Measurements from ENCODE around the gene BNC2. TPM values are rescaled to one million over a fixed set of nuclear protein-coding genes. Genes with fewer than 3 reads are reported as not detected.

The BNC2 gene
- total RNA-seq, 1 experiment from 2014 or later, result 0.20 TPM

DNA sequence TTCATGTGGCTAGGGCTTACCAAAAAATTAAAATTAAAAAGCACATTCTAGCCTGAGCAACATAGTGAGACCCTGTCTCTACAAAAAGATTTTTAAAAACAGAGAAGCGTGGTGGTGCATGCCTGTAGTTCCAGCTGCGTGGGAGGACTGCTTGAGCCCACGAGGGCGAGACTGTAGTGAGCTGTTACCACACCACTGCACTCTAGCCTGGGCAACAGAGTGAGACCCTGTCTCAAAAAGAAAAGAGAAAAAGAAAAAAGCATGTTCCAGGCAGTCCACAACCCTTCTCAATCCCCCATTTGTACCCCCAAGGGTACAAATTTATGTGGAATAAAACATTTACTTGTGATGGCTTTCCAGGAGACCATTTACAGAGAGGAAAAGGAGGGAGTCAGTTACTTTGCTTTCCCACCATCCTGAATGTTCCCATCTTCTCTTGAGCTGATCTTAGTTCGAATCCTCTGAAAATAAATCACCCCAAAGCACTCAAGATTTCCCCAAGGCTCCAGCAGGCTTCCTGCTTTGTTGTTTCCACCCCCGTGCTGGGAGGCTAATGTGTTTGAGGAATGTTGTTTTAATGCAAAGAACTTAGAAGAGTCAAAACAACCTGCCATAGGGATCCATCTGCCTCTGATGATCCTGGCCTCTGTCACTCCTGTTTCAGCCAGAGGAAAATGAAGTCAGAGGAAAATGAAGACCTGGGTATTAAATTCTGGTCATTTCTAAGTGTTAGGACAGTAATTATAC, 384.7 kb downstream of the BNC2 start:
- H3K9me3 Mint-ChIP-seq (ENCODE audit: unreplicated experiment), result no peaks in the 10 kb centered on the region
- H3K9me3 ChIP-seq, result no peaks in the 10 kb centered on the region
- H3K36me3 Mint-ChIP-seq (ENCODE audit: insufficient read depth, unreplicated experiment), result no peaks in the 10 kb centered on the region
- no peak overlapping the region for H3K4me3 Mint-ChIP-seq (ENCODE audit: unreplicated experiment)
- no TSS peak for BruUV-seq (replicated peaks)
- H3K27me3 Mint-ChIP-seq (ENCODE audit: insufficient read depth, unreplicated experiment), result peaks cover 2% of the 10 kb centered on the region
- H3K36me3 ChIP-seq (ENCODE audit: control insufficient read depth, insufficient read depth, low read length), result no peaks in the 10 kb centered on the region
- no peak for DNase-seq
- intact Hi-C loops (cut with micrococcal nuclease; ENCODE audit: unreplicated experiment), result no loop called here
- CTCF ChIA-PET, result no interaction called here
- H3K27ac Mint-ChIP-seq (ENCODE audit: unreplicated experiment), result no peak overlapping the region
- no peak overlapping the region for H3K4me3 ChIP-seq (ENCODE audit: low read depth, low read length)
- H3K4me1 ChIP-seq, result no peaks in the 10 kb centered on the region
- H3K4me1 Mint-ChIP-seq (ENCODE audit: low read depth, unreplicated experiment), result no peaks in the 10 kb centered on the region
- H3K27me3 ChIP-seq (replicated peaks; ENCODE audit: control insufficient read depth, insufficient read depth, low read length), result no peaks in the 10 kb centered on the region
- TF ChIP-seq, protein P1, sequence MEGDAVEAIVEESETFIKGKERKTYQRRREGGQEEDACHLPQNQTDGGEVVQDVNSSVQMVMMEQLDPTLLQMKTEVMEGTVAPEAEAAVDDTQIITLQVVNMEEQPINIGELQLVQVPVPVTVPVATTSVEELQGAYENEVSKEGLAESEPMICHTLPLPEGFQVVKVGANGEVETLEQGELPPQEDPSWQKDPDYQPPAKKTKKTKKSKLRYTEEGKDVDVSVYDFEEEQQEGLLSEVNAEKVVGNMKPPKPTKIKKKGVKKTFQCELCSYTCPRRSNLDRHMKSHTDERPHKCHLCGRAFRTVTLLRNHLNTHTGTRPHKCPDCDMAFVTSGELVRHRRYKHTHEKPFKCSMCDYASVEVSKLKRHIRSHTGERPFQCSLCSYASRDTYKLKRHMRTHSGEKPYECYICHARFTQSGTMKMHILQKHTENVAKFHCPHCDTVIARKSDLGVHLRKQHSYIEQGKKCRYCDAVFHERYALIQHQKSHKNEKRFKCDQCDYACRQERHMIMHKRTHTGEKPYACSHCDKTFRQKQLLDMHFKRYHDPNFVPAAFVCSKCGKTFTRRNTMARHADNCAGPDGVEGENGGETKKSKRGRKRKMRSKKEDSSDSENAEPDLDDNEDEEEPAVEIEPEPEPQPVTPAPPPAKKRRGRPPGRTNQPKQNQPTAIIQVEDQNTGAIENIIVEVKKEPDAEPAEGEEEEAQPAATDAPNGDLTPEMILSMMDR (IDR thresholded peaks at IDR 0.05; ENCODE audit: insufficient read depth in 1 of 2, low read depth in 1 of 2, low read length in 1 of 2, severe bottlenecking in 1 of 2, unreplicated experiment in 1 of 2), result no peak
- POLR2A ChIA-PET, result no interaction called here

DNA sequence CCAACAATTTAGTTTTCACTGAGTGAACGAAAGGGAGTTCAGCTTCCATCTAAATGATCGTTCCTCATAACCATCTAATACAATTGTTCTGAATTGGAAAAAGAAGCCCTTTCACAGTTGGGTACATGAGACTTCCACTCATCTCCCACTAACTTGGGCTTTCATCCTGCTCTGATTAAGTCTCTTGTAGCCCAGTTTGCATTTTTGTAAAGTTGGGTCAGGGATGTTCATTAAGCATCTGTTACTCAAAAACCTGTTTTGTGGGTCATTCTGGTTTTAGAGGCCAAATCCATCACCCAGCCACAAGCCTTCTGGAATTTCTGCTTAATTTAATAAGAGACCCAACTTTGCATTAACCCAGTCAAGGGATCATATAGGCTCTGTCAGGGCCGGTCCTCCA, 385.3 kb downstream of the BNC2 start:
- CTCF ChIA-PET, result no interaction called here
- POLR2A ChIA-PET, result no interaction called here

DNA sequence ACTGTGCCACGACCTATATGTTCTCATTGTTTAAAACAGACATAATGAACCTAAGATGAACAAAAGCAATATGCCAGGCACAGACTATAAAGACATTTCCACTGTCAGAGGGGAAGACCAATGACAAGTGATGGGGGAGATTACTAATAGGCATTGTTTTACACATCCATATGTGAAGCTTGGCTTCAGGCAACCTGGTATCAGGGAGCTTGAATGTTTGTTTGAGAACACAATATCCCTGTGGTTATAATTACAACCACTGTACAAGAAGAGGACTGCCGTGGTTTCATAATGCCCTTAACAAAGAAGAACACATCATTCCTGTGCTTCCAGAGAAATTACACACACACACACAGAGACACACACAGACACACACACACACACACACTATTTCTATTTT, 385.7 kb downstream of the BNC2 start:
- Mint-ChIP-seq H3K27ac (ENCODE audit: unreplicated experiment) (no peak overlapping the region), H3K27me3 (ENCODE audit: insufficient read depth, unreplicated experiment) (no peaks in the 10 kb centered on the region), H3K36me3 (ENCODE audit: insufficient read depth, unreplicated experiment) (no peaks in the 10 kb centered on the region), H3K4me1 (ENCODE audit: low read depth, unreplicated experiment) (no peaks in the 10 kb centered on the region), H3K4me3 (ENCODE audit: unreplicated experiment) (no peak overlapping the region), H3K9me3 (ENCODE audit: unreplicated experiment) (no peaks in the 10 kb centered on the region)
- DNase-seq, result no peak
- ChIA-PET CTCF (no interaction called here), POLR2A (no interaction called here)
- H3K9me3 ChIP-seq, result no peaks in the 10 kb centered on the region
- no peaks in the 10 kb centered on the region for H3K27me3 ChIP-seq (replicated peaks; ENCODE audit: control insufficient read depth, insufficient read depth, low read length)
- H3K4me3 ChIP-seq (ENCODE audit: low read depth, low read length), result no peak overlapping the region
- TF ChIP-seq, protein P1 (IDR thresholded peaks at IDR 0.05; ENCODE audit: insufficient read depth in 1 of 2, low read depth in 1 of 2, low read length in 1 of 2, severe bottlenecking in 1 of 2, unreplicated experiment in 1 of 2), result no peak
- no TSS peak for BruUV-seq (replicated peaks)
- intact Hi-C loops (cut with micrococcal nuclease; ENCODE audit: unreplicated experiment), result no loop called here
- no peaks in the 10 kb centered on the region for H3K4me1 ChIP-seq
- no peaks in the 10 kb centered on the region for H3K36me3 ChIP-seq (ENCODE audit: control insufficient read depth, insufficient read depth, low read length)

More for the DNA sequence above, 385.3 kb downstream of the BNC2 start:
- intact Hi-C loops (cut with micrococcal nuclease; ENCODE audit: unreplicated experiment), result no loop called here
- BruUV-seq (replicated peaks), result no TSS peak
- Histone ChIP-seq H3K4me3 (ENCODE audit: low read depth, low read length) (no peak overlapping the region), H3K9me3 (no peaks in the 10 kb centered on the region), H3K36me3 (ENCODE audit: control insufficient read depth, insufficient read depth, low read length) (no peaks in the 10 kb centered on the region), H3K27me3 (replicated peaks; ENCODE audit: control insufficient read depth, insufficient read depth, low read length) (no peaks in the 10 kb centered on the region), H3K4me1 (no peaks in the 10 kb centered on the region)
- H3K27me3 Mint-ChIP-seq (ENCODE audit: insufficient read depth, unreplicated experiment), result no peaks in the 10 kb centered on the region
- H3K9me3 Mint-ChIP-seq (ENCODE audit: unreplicated experiment), result no peaks in the 10 kb centered on the region
- no peaks in the 10 kb centered on the region for H3K36me3 Mint-ChIP-seq (ENCODE audit: insufficient read depth, unreplicated experiment)
- no peak overlapping the region for H3K27ac Mint-ChIP-seq (ENCODE audit: unreplicated experiment)
- no peak overlapping the region for H3K4me3 Mint-ChIP-seq (ENCODE audit: unreplicated experiment)
- H3K4me1 Mint-ChIP-seq (ENCODE audit: low read depth, unreplicated experiment), result no peaks in the 10 kb centered on the region
- DNase-seq, result no peak
- TF ChIP-seq, protein P1 (IDR thresholded peaks at IDR 0.05; ENCODE audit: insufficient read depth in 1 of 2, low read depth in 1 of 2, low read length in 1 of 2, severe bottlenecking in 1 of 2, unreplicated experiment in 1 of 2), result no peak

Data from Caco-2 (cell line).